Suppressor macrophage (primary cell): Measurements from ENCODE around the gene ZNF354C.

Source experiments
- DNase-seq, 4 experiments: peaks; one replicate each; pipeline ENCODE4 v3.0.0-alpha.2; 2020 to 2022

Gene ZNF354C

GRCh38 chr5:179127136-179128040 lies 67.2 kb downstream of the ZNF354C start:
- DNase-seq = no peak

- no peak for DNase-seq
Measured at GRCh38 chr5:179128041-179128365, 67.8 kb downstream of the ZNF354C start.

- no peak for DNase-seq
Measured at GRCh38 chr5:179128976-179129375, 68.8 kb downstream of the ZNF354C start.

- DNase-seq = no peak
Measured at GRCh38 chr5:179129607-179130071, 69.5 kb downstream of the ZNF354C start.

- no peak for DNase-seq
Measured at GRCh38 chr5:179130101-179130681, 70.0 kb downstream of the ZNF354C start.

- DNase-seq = no peak
Measured at GRCh38 chr5:179131321-179131835, 71.2 kb downstream of the ZNF354C start.

- no peak for DNase-seq
Measured at GRCh38 chr5:179131886-179132585, 71.9 kb downstream of the ZNF354C start.

GRCh38 chr5:179132586-179133355 lies 72.6 kb downstream of the ZNF354C start:
- DNase-seq = no peak
